B cell (primary cell): ENCODE data around the gene ARHGAP6. TPM values are rescaled to one million over a fixed set of nuclear protein-coding genes. Genes with fewer than 3 reads are reported as not detected.

Source experiments
- ATAC-seq: fragments of 200-7000 bp; cut with Tn5 transposase; one replicate; pipeline ENCODE4 v1.10.0; 2021; ENCODE audit warnings: low read depth, mild to moderate bottlenecking, moderate number of reproducible peaks, moderate library complexity
- CTCF ChIA-PET: fragments of 350-600 bp; sonication (Branson Sonifier 250); formaldehyde crosslinking; loops from one replicate; lab custom pipeline; 2021; ENCODE audit warnings: antibody characterized with exemption, inconsistent platforms; lab: Charles Lee
- POLR2A ChIA-PET: fragments of 350-600 bp; sonication (Branson Sonifier 250); formaldehyde crosslinking; loops from one replicate; lab custom pipeline; 2021; ENCODE audit warnings: antibody characterized with exemption; lab: Charles Lee
- DNase-seq: peaks from one replicate; pipeline ENCODE4 v3.0.0; 2013
- H2AFZ ChIP-seq: 2 replicates; pipeline ENCODE4 v1.6.1; 2012; ENCODE audit warnings: mild to moderate bottlenecking, low read depth, low read length; ENCODE audit not compliant: insufficient read depth, poor library complexity, severe bottlenecking
- H3K27ac ChIP-seq, 2 donors: 1 replicate in 1 of 2; 2 replicates in 1 of 2; pipeline ENCODE4 v1.5.1; 2012 to 2013; ENCODE audit warnings: low read length in 2 of 2, mild to moderate bottlenecking in 2 of 2, moderate library complexity in 1 of 2
- H3K27me3 ChIP-seq, 4 experiments: fragments of 200-600 bp in 1 of 4; sonication (generic) in 1 of 4; replicated peaks in 1 of 4; 1 replicate in 2 of 4; 2 replicates in 2 of 4; pipeline versions ENCODE4 v1.6.1 to v1.7.0; 2013 to 2016; ENCODE audit warnings: low read length in 3 of 4, mild to moderate bottlenecking in 2 of 4, mixed read lengths in 1 of 4, moderate library complexity in 1 of 4; ENCODE audit not compliant: insufficient read depth in 4 of 4, control insufficient read depth in 3 of 4; ENCODE audit errors: control extremely low read depth in 1 of 4
- H3K36me3 ChIP-seq, 2 experiments: replicated peaks in 1 of 2; 1 replicate in 1 of 2; 2 replicates in 1 of 2; pipeline versions ENCODE4 v1.6.1 to v1.7.1; 2013; ENCODE audit warnings: low read length in 1 of 2; ENCODE audit not compliant: insufficient read depth in 2 of 2, control insufficient read depth in 1 of 2; ENCODE audit errors: control extremely low read depth in 1 of 2, extremely low read depth in 1 of 2
- H3K4me1 ChIP-seq, 2 donors: fragments of 200-600 bp in 1 of 2; sonication (generic) in 1 of 2; 1 replicate in 1 of 2; 2 replicates in 1 of 2; pipeline versions ENCODE4 v1.5.1 to v1.6.1; 2013 to 2017; ENCODE audit warnings: low read length in 2 of 2; ENCODE audit not compliant: control insufficient read depth in 2 of 2, insufficient read depth in 2 of 2
- H3K4me2 ChIP-seq: replicated peaks from 2 replicates; pipeline ENCODE3; 2012; ENCODE audit warnings: mild to moderate bottlenecking, low read depth, low read length; ENCODE audit not compliant: poor library complexity, severe bottlenecking
- H3K4me3 ChIP-seq, 5 experiments: fragments of 200-600 bp in 1 of 5; sonication (generic) in 1 of 5; 1 replicate in 3 of 5; 2 replicates in 2 of 5; pipeline versions ENCODE4 v1.5.1 to v1.7.0; 2011 to 2016; ENCODE audit warnings: low read length in 4 of 5, mild to moderate bottlenecking in 4 of 5, low read depth in 2 of 5, control low read depth in 1 of 5, moderate library complexity in 1 of 5; ENCODE audit not compliant: insufficient read depth in 1 of 5; ENCODE audit errors: control extremely low read depth in 1 of 5, extremely low read depth in 1 of 5
- H3K79me2 ChIP-seq: fragments of 200-600 bp; sonication (generic); one replicate; pipeline ENCODE4 v1.6.0; 2016; ENCODE audit warnings: low read length; ENCODE audit not compliant: control insufficient read depth, insufficient read depth
- H3K9ac ChIP-seq: fragments of 200-600 bp; sonication (generic); 2 replicates; pipeline ENCODE4 v1.6.1; 2017; ENCODE audit warnings: mild to moderate bottlenecking, low read length, moderate library complexity
- H3K9me3 ChIP-seq, 3 donors: one replicate each; pipeline versions ENCODE4 v1.6.1 to v1.7.1; 2013; ENCODE audit warnings: low read length in 2 of 3; ENCODE audit not compliant: control insufficient read depth in 2 of 3, insufficient read depth in 1 of 3; ENCODE audit errors: control extremely low read depth in 1 of 3
- H4K20me1 ChIP-seq: 2 replicates; pipeline ENCODE4 v1.6.0; 2012; ENCODE audit warnings: mild to moderate bottlenecking, low read length; ENCODE audit not compliant: insufficient read depth, control insufficient read depth, poor library complexity, severe bottlenecking
- H3K27ac Mint-ChIP-seq: one replicate; pipeline ENCODE4 v1.8.0; 2021; ENCODE audit warnings: mixed read lengths
- H3K27me3 Mint-ChIP-seq: one replicate; pipeline ENCODE4 v1.8.0; 2021; ENCODE audit warnings: mixed read lengths
- H3K4me1 Mint-ChIP-seq: one replicate; pipeline ENCODE4 v1.8.0; 2021; ENCODE audit warnings: mixed read lengths
- H3K4me3 Mint-ChIP-seq: one replicate; pipeline ENCODE4 v1.8.0; 2021; ENCODE audit warnings: mixed read lengths
- H3K9me3 Mint-ChIP-seq: one replicate; pipeline ENCODE4 v1.8.0; 2022; ENCODE audit warnings: mixed read lengths; ENCODE audit not compliant: insufficient read depth
- CTCF ChIP-seq: fragments of 200-600 bp; IDR thresholded peaks from one replicate; pipeline ENCODE4 v1.8.0; 2022; ENCODE audit warnings: antibody characterized with exemption, mild to moderate bottlenecking
- EZH2 ChIP-seq: IDR thresholded peaks from 2 replicates; pipeline ENCODE4 v1.6.1; 2012; ENCODE audit warnings: borderline replicate concordance, low read depth, mild to moderate bottlenecking, moderate library complexity, low read length; ENCODE audit not compliant: insufficient read depth, poor library complexity, severe bottlenecking
- WGBS: methylation state at CpG from one replicate; pipeline ENCODE4 v1.1.5; 2013; ENCODE audit warnings: missing lambda C conversion rate; ENCODE audit not compliant: insufficient coverage; 5-methylcytosine and 5-hydroxymethylcytosine counted together
- intact Hi-C: fragments of 100-400 bp; cut with micrococcal nuclease; formaldehyde crosslinking; loops from one replicate; pipeline ENCODE4 v1.10.0; 2022
- polyA plus RNA-seq: library from polyadenylated mRNA; depleted of rRNA; stranded (reverse); fragments of >200 nt; gene quantifications from 2 replicates; pipeline ENCODE4 v1.2.3, GENCODE V29; 2012
- total RNA-seq, 2 donors: library from RNA; stranded (reverse); fragments of 120-200 nt in 1 of 2; gene quantifications; 1 replicate in 1 of 2; 2 replicates in 1 of 2; pipeline versions ENCODE4 v1.2.3 to v1.2.4, GENCODE V29; 2013 to 2022

Gene ARHGAP6
- total and polyA plus RNA-seq, 2 donors (not counting 1 experiment from before 2014, with no cell fraction given) = 1.6 to 2.6 TPM

- no peak overlapping the region for H3K4me3 Mint-ChIP-seq
- POLR2A ChIA-PET = no interaction called here
- peaks cover 0 to 4% (median 0%) of the 10 kb centered on the region in 4 experiments for H3K27me3 ChIP-seq
- no peak for TF ChIP-seq CTCF
- no peak for TF ChIP-seq EZH2
- H3K9me3 Mint-ChIP-seq = no peaks in the 10 kb centered on the region
- no peaks in the 10 kb centered on the region for H3K36me3 ChIP-seq
- no peaks in the 10 kb centered on the region for H4K20me1 ChIP-seq
- intact Hi-C loops = no loop called here
- H3K4me1 ChIP-seq = no peaks in the 10 kb centered on the region
- H3K4me2 ChIP-seq = no peak overlapping the region
- no peak overlapping the region for H3K27ac Mint-ChIP-seq
- no peak overlapping the region for H3K4me3 ChIP-seq
- no peak overlapping the region for H2AFZ ChIP-seq
- peaks cover 4% of the 10 kb centered on the region for H3K27me3 Mint-ChIP-seq
- no peak overlapping the region for H3K9ac ChIP-seq
- H3K27ac ChIP-seq = no peak overlapping the region
- no peak for ATAC-seq
- no peak for DNase-seq
- no peaks in the 10 kb centered on the region for H3K4me1 Mint-ChIP-seq
- H3K79me2 ChIP-seq = no peaks in the 10 kb centered on the region
- WGBS = no CpG with 5 or more reads among the region's 1 CpG
- CTCF ChIA-PET = no interaction called here
- no peaks in the 10 kb centered on the region for H3K9me3 ChIP-seq
Measured at GRCh38 chrX:11464380-11464779, 201.3 kb downstream of the ARHGAP6 start.

GRCh38 chrX:11462648-11463047 lies 203.1 kb downstream of the ARHGAP6 start:
- H3K27me3 Mint-ChIP-seq = peaks cover 6% of the 10 kb centered on the region
- H2AFZ ChIP-seq = no peak overlapping the region
- no peaks in the 10 kb centered on the region for H3K4me1 Mint-ChIP-seq
- intact Hi-C loops = no loop called here
- no peaks in the 10 kb centered on the region for H3K9me3 Mint-ChIP-seq
- no peak overlapping the region for H3K4me2 ChIP-seq
- H4K20me1 ChIP-seq = no peaks in the 10 kb centered on the region
- H3K27ac Mint-ChIP-seq = no peak overlapping the region
- H3K4me3 ChIP-seq = no peak overlapping the region
- ChIA-PET CTCF (no interaction called here), POLR2A (no interaction called here)
- no peaks in the 10 kb centered on the region for H3K79me2 ChIP-seq
- H3K4me3 Mint-ChIP-seq = no peak overlapping the region
- ATAC-seq (no peak), DNase-seq (no peak)
- peaks cover 0 to 4% (median 0%) of the 10 kb centered on the region in 4 experiments for H3K27me3 ChIP-seq
- no peaks in the 10 kb centered on the region for H3K9me3 ChIP-seq
- TF ChIP-seq EZH2 = no peak
- no peak for TF ChIP-seq CTCF
- H3K9ac ChIP-seq = no peak overlapping the region
- no peak overlapping the region for H3K27ac ChIP-seq
- WGBS = 60% methylated on average over 1 of the region's 2 CpGs
- H3K36me3 ChIP-seq = no peaks in the 10 kb centered on the region
- H3K4me1 ChIP-seq = no peaks in the 10 kb centered on the region
